HCT116 (cell line): ENCODE data around the gene MEIS2. TPM values are rescaled to one million over a fixed set of nuclear protein-coding genes. Genes with fewer than 3 reads are reported as not detected.

Source experiments
- ATAC-seq: fragments of 200-7000 bp; cut with Tn5 transposase; 2 replicates; pipeline ENCODE4 v1.9.1; 2020; ENCODE audit warnings: mild to moderate bottlenecking, moderate library complexity
- BruUV-seq: library from RNA; stranded (reverse); fragments of 400-500 nt; replicated peaks from 2 replicates; lab custom pipeline; 2021; lab: Mats Ljungman, UMichigan
- CTCF ChIA-PET: fragments of 300-600 bp; sonication (Branson Sonifier 250); formaldehyde crosslinking; loops from one replicate; lab custom pipeline; 2021; ENCODE audit warnings: antibody characterized with exemption; lab: Charles Lee
- POLR2A ChIA-PET: fragments of 300-600, 350-600 bp; sonication (Branson Sonifier 250); formaldehyde crosslinking; loops from one replicate; lab custom pipeline; 2021; ENCODE audit warnings: antibody characterized with exemption; lab: Charles Lee
- RAD21 ChIA-PET, 2 experiments: fragments of 300-600 bp; sonication (Branson Sonifier 250); formaldehyde crosslinking; loops; one replicate each; lab custom pipeline; 2023; ENCODE audit warnings: low total read pairs in 2 of 2; ENCODE audit not compliant: uncharacterized antibody in 2 of 2, unreplicated experiment in 2 of 2, low non-redundant PET in 1 of 2; lab: Charles Lee
- DNase-seq: peaks from one replicate; pipeline ENCODE4 v3.0.0-alpha.2; 2010; ENCODE audit warnings: low read depth, low spot score
- H2AFZ ChIP-seq: fragments of 200-600 bp; shearing (Covaris generic), sonication (generic); 2 replicates; pipeline ENCODE4 v1.6.1; 2017; ENCODE audit warnings: low read depth, mixed run types, mixed read lengths, antibody characterized with exemption, low read length; ENCODE audit not compliant: poor library complexity, severe bottlenecking
- H3K27ac ChIP-seq: 2 replicates; pipeline ENCODE4 v1.5.1; 2012; ENCODE audit warnings: low read depth, low read length
- H3K27me3 ChIP-seq: fragments of 200-600 bp; sonication (generic); 2 replicates; pipeline ENCODE4 v1.6.1; 2016; ENCODE audit warnings: mixed run types, low read length, mixed read lengths; ENCODE audit not compliant: insufficient read depth
- H3K36me3 ChIP-seq, 2 experiments: fragments of 200-500 bp in 1 of 2; fragments of 200-600 bp in 1 of 2; sonication (Bioruptor generic) in 1 of 2; sonication (generic) in 1 of 2; 2 replicates each; pipeline versions ENCODE4 v1.5.1 to v1.6.1; 2014 to 2016; ENCODE audit warnings: low read length in 2 of 2, inconsistent platforms in 1 of 2, mixed read lengths in 1 of 2, mixed run types in 1 of 2; ENCODE audit not compliant: insufficient read depth in 2 of 2, control insufficient read depth in 1 of 2
- H3K4me1 ChIP-seq, 2 experiments: fragments of 200-600 bp in 1 of 2; sonication (generic) in 1 of 2; 2 replicates each; pipeline versions ENCODE4 v1.5.1 to v1.6.1; 2012 to 2017; ENCODE audit warnings: low read length in 2 of 2, inconsistent platforms in 1 of 2, mild to moderate bottlenecking in 1 of 2, mixed read lengths in 1 of 2, mixed run types in 1 of 2, moderate library complexity in 1 of 2; ENCODE audit not compliant: insufficient read depth in 2 of 2, control insufficient read depth in 1 of 2
- H3K4me2 ChIP-seq: fragments of 200-600 bp; sonication (generic); 2 replicates; pipeline ENCODE4 v1.6.1; 2017; ENCODE audit warnings: mixed run types, low read length, mixed read lengths
- H3K4me3 ChIP-seq, 2 experiments: fragments of 200-600 bp in 1 of 2; sonication (generic) in 1 of 2; replicated peaks in 1 of 2; 2 replicates each; pipeline ENCODE4 v1.5.1; 2011 to 2016; ENCODE audit warnings: low read length in 2 of 2, control low read depth in 1 of 2, low read depth in 1 of 2, mild to moderate bottlenecking in 1 of 2, mixed read lengths in 1 of 2, mixed run types in 1 of 2
- H3K79me2 ChIP-seq: fragments of 200-600 bp; sonication (generic); 2 replicates; pipeline ENCODE4 v1.6.1; 2017; ENCODE audit warnings: mild to moderate bottlenecking, mixed run types, low read length, moderate library complexity, mixed read lengths; ENCODE audit not compliant: insufficient read depth
- H3K9ac ChIP-seq: fragments of 200-600 bp; sonication (generic); 2 replicates; pipeline ENCODE4 v1.6.1; 2016; ENCODE audit warnings: low read length, mixed read lengths
- H3K9me2 ChIP-seq: fragments of 200-600 bp; sonication (generic), shearing (Covaris generic); 2 replicates; pipeline ENCODE4 v1.6.1; 2017; ENCODE audit warnings: mixed run types, mild to moderate bottlenecking, moderate library complexity; ENCODE audit not compliant: insufficient read depth
- H3K9me3 ChIP-seq, 2 experiments: fragments of 200-500 bp in 1 of 2; fragments of 200-600 bp in 1 of 2; sonication (Bioruptor generic) in 1 of 2; sonication (generic) in 1 of 2; 2 replicates each; pipeline ENCODE4 v1.6.1; 2014 to 2017; ENCODE audit warnings: low read length in 2 of 2, mixed read lengths in 2 of 2, inconsistent platforms in 1 of 2, low read depth in 1 of 2, mild to moderate bottlenecking in 1 of 2, mixed run types in 1 of 2, moderate library complexity in 1 of 2; ENCODE audit not compliant: control insufficient read depth in 1 of 2, insufficient read depth in 1 of 2
- H4K20me1 ChIP-seq: fragments of 200-600 bp; sonication (generic), shearing (Covaris generic); 2 replicates; pipeline ENCODE4 v1.6.1; 2017; ENCODE audit warnings: mixed run types, mild to moderate bottlenecking, moderate library complexity; ENCODE audit not compliant: insufficient read depth
- CEBPB ChIP-seq: IDR thresholded peaks from 2 replicates; pipeline ENCODE4 v1.6.1; 2012; ENCODE audit warnings: low read depth
- ELF1 ChIP-seq: IDR thresholded peaks from 2 replicates; pipeline ENCODE4 v1.6.1; 2012; ENCODE audit warnings: low read depth, borderline replicate concordance
- EZH2 ChIP-seq: fragments of 200-600 bp; sonication (generic); IDR thresholded peaks from 2 replicates; pipeline ENCODE4 v1.6.1; 2017; ENCODE audit warnings: antibody characterized with exemption, mixed run types
- EZH2phosphoT487 ChIP-seq: fragments of 200-600 bp; IDR thresholded peaks from 2 replicates; pipeline ENCODE4 v1.6.1; 2018; ENCODE audit warnings: antibody characterized with exemption, borderline replicate concordance
- FOSL1 ChIP-seq: IDR thresholded peaks from 2 replicates; pipeline ENCODE4 v1.6.1; 2012; ENCODE audit warnings: low read depth
- JUND ChIP-seq: IDR thresholded peaks from 2 replicates; pipeline ENCODE4 v1.6.1; 2012
- POLR2A ChIP-seq: IDR thresholded peaks from 2 replicates; pipeline ENCODE4 v1.7.0; 2011; ENCODE audit warnings: borderline replicate concordance; ENCODE audit not compliant: insufficient read depth, insufficient read length; ENCODE audit errors: extremely low read depth
- POLR2AphosphoS5 ChIP-seq: IDR thresholded peaks from 2 replicates; pipeline ENCODE4 v1.6.1; 2011; ENCODE audit warnings: mild to moderate bottlenecking, low read depth, low read length, moderate library complexity
- RAD21 ChIP-seq: IDR thresholded peaks from 2 replicates; pipeline ENCODE4 v1.6.1; 2012; ENCODE audit warnings: low read depth, mild to moderate bottlenecking
- SIN3A ChIP-seq: IDR thresholded peaks from 2 replicates; pipeline ENCODE4 v1.6.1; 2012; ENCODE audit warnings: low read depth
- SP1 ChIP-seq: IDR thresholded peaks from 2 replicates; pipeline ENCODE4 v1.6.1; 2012; ENCODE audit warnings: low read depth
- SRF ChIP-seq: IDR thresholded peaks from 2 replicates; pipeline ENCODE4 v1.6.1; 2012; ENCODE audit warnings: low read depth
- ZFX ChIP-seq: fragments of 450-650 bp; IDR thresholded peaks from 2 replicates; pipeline ENCODE4 v1.6.1; 2017
- ZNF274 ChIP-seq: fragments of 200-500 bp; sonication (Bioruptor generic); IDR thresholded peaks from 2 replicates; pipeline ENCODE4 v1.6.1; 2014; ENCODE audit warnings: mild to moderate bottlenecking, low read depth, low read length, inconsistent platforms
- intact Hi-C: fragments of 100-400 bp; cut with micrococcal nuclease; formaldehyde crosslinking; loops from 2 replicates; pipeline ENCODE4 v1.10.0; 2022
- total RNA-seq: library from RNA; stranded (reverse); gene quantifications from one replicate; pipeline ENCODE4 v1.2.1, GENCODE V29; 2021; ENCODE audit not compliant: unreplicated experiment
- TF ChIP-seq, protein P1 (sequence below): IDR thresholded peaks from 2 replicates; pipeline ENCODE4 v1.6.1; 2012
- TF ChIP-seq, protein P2 (sequence below), 3 experiments: fragments of 200-600 bp in 1 of 3; sonication (generic) in 1 of 3; IDR thresholded peaks in 2 of 3; conservative IDR thresholded peaks in 1 of 3; 2 replicates each; pipeline ENCODE4 v1.5.1; 2012 to 2017; ENCODE audit warnings: low read depth in 2 of 3, low read length in 2 of 3, antibody characterized with exemption in 1 of 3, borderline replicate concordance in 1 of 3, control low read depth in 1 of 3, mild to moderate bottlenecking in 1 of 3, mixed read lengths in 1 of 3, mixed run types in 1 of 3, moderate library complexity in 1 of 3; ENCODE audit not compliant: insufficient read depth in 1 of 3

The MEIS2 gene
- total RNA-seq, 1 experiment from 2014 or later = 11.5 TPM

- CTCF ChIA-PET = no interaction called here
- no peaks in the 10 kb centered on the region for H3K27me3 ChIP-seq
- no peak overlapping the region for H2AFZ ChIP-seq
- RAD21 ChIA-PET = no interaction called here
- POLR2A ChIA-PET = no interaction called here
- no peak overlapping the region for H3K27ac ChIP-seq
- BruUV-seq = no TSS peak
- no peak overlapping the region for H3K4me2 ChIP-seq
- H3K4me3 ChIP-seq = no peak overlapping the region
- no peaks in the 10 kb centered on the region for H3K9me2 ChIP-seq
- H4K20me1 ChIP-seq = no peaks in the 10 kb centered on the region
- no peak for TF ChIP-seq ELF1
- no peak for TF ChIP-seq SP1
- TF ChIP-seq, protein P1, sequence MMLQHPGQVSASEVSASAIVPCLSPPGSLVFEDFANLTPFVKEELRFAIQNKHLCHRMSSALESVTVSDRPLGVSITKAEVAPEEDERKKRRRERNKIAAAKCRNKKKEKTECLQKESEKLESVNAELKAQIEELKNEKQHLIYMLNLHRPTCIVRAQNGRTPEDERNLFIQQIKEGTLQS = no peak
- TF ChIP-seq JUND = no peak
- no peak for TF ChIP-seq POLR2A
- no peak for TF ChIP-seq ZFX
- no peak for TF ChIP-seq CEBPB
- DNase-seq = no peak
- H3K9ac ChIP-seq = no peak overlapping the region
- no peak for ATAC-seq
- H3K9me3 ChIP-seq = no peaks in the 10 kb centered on the region
- no peaks in the 10 kb centered on the region for H3K36me3 ChIP-seq
- no peaks in the 10 kb centered on the region for H3K79me2 ChIP-seq
- intact Hi-C loops = no loop called here
- H3K4me1 ChIP-seq = no peaks in the 10 kb centered on the region
Observed at GRCh38 chr15:37010595-37010994, 89.8 kb downstream of the MEIS2 start.

DNA sequence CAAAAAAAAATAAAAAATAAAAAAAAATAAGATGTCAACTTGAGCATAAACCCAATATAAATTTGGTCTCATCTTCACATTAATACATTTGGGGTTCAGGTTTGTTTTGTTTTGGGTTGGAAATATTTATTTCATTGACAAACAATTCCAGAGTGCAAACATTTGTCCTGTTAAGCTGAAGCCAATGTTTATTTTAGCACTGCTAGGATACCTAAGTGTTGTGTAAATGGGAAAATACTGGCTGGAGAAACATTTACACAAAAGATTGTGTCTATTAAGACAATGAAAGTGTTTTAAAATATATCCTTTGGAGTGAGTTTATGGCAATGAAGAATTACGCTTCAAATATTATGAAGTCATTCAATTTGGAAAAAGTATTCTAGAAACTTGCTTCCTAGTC lies 91.1 kb downstream of the MEIS2 start:
- H3K9me3 ChIP-seq = no peaks in the 10 kb centered on the region
- no peak overlapping the region for H3K9ac ChIP-seq
- no peak overlapping the region for H2AFZ ChIP-seq
- H3K27ac ChIP-seq = no peak overlapping the region
- no peak overlapping the region for H3K4me3 ChIP-seq
- ChIA-PET CTCF (no interaction called here), POLR2A (no interaction called here), RAD21 (no interaction called here)
- H3K36me3 ChIP-seq = no peaks in the 10 kb centered on the region
- no TSS peak for BruUV-seq
- H3K4me1 ChIP-seq = no peaks in the 10 kb centered on the region
- DNase-seq (no peak), ATAC-seq (no peak)
- H4K20me1 ChIP-seq = no peaks in the 10 kb centered on the region
- no peaks in the 10 kb centered on the region for H3K79me2 ChIP-seq
- H3K4me2 ChIP-seq = no peak overlapping the region
- no peaks in the 10 kb centered on the region for H3K9me2 ChIP-seq
- no peaks in the 10 kb centered on the region for H3K27me3 ChIP-seq
- intact Hi-C loops = no loop called here
- no peak for TF ChIP-seq FOSL1
- TF ChIP-seq, protein P2, sequence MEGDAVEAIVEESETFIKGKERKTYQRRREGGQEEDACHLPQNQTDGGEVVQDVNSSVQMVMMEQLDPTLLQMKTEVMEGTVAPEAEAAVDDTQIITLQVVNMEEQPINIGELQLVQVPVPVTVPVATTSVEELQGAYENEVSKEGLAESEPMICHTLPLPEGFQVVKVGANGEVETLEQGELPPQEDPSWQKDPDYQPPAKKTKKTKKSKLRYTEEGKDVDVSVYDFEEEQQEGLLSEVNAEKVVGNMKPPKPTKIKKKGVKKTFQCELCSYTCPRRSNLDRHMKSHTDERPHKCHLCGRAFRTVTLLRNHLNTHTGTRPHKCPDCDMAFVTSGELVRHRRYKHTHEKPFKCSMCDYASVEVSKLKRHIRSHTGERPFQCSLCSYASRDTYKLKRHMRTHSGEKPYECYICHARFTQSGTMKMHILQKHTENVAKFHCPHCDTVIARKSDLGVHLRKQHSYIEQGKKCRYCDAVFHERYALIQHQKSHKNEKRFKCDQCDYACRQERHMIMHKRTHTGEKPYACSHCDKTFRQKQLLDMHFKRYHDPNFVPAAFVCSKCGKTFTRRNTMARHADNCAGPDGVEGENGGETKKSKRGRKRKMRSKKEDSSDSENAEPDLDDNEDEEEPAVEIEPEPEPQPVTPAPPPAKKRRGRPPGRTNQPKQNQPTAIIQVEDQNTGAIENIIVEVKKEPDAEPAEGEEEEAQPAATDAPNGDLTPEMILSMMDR (IDR thresholded peaks at IDR 0.05 in 2 of 3, conservative IDR thresholded peaks at IDR 0.05 in 1 of 3; ENCODE audit: borderline replicate concordance in 1 of 3, insufficient read depth in 1 of 3, low read depth in 2 of 3, low read length in 2 of 3) = no peak
- TF ChIP-seq ELF1 = no peak
- TF ChIP-seq EZH2 = no peak
- no peak for TF ChIP-seq SRF
- no peak for TF ChIP-seq SP1
- TF ChIP-seq RAD21 = no peak
- TF ChIP-seq, protein P1 = no peak
- no peak for TF ChIP-seq POLR2AphosphoS5
- no peak for TF ChIP-seq ZFX
- TF ChIP-seq CEBPB = no peak
- no peak for TF ChIP-seq EZH2phosphoT487
- TF ChIP-seq SIN3A = no peak
- no peak for TF ChIP-seq ZNF274
- TF ChIP-seq, all 23 proteins: peak for 0
